H9 (cell line): ENCODE measurements around the gene SNRPB2. TPM values are rescaled to one million over a fixed set of nuclear protein-coding genes. Genes with fewer than 3 reads are reported as not detected.

Experiments used
- DNase-seq: peaks from one replicate; pipeline ENCODE4 v3.0.0-alpha.2; 2017
- H2AFZ ChIP-seq: one replicate; pipeline ENCODE4 v1.6.1; 2013; ENCODE audit warnings: mild to moderate bottlenecking, low read length, control low read depth, moderate library complexity
- H2AK5ac ChIP-seq: 2 replicates; pipeline ENCODE4 v1.6.1; 2013; ENCODE audit warnings: low read length, control low read depth, mixed read lengths; ENCODE audit not compliant: insufficient read length
- H2BK120ac ChIP-seq: one replicate; pipeline ENCODE4 v1.6.1; 2013; ENCODE audit warnings: low read depth, mild to moderate bottlenecking, low read length, control low read depth, inconsistent platforms; ENCODE audit not compliant: poor library complexity, severe bottlenecking
- H2BK12ac ChIP-seq: 2 replicates; pipeline ENCODE4 v1.6.1; 2013; ENCODE audit warnings: low read length, control low read depth, mixed read lengths, low read depth; ENCODE audit not compliant: insufficient read length
- H2BK15ac ChIP-seq: 2 replicates; pipeline ENCODE4 v1.6.1; 2013; ENCODE audit warnings: low read depth, low read length, control low read depth
- H2BK20ac ChIP-seq: one replicate; pipeline ENCODE4 v1.6.1; 2013; ENCODE audit warnings: low read depth, mild to moderate bottlenecking, low read length, control low read depth, inconsistent platforms; ENCODE audit not compliant: poor library complexity, severe bottlenecking
- H2BK5ac ChIP-seq: 2 replicates; pipeline ENCODE4 v1.6.1; 2013; ENCODE audit warnings: low read length, control low read depth, mixed read lengths; ENCODE audit not compliant: insufficient read length
- H3K14ac ChIP-seq: 2 replicates; pipeline ENCODE4 v1.6.1; 2013; ENCODE audit warnings: low read length, control low read depth; ENCODE audit not compliant: insufficient read depth
- H3K18ac ChIP-seq: 2 replicates; pipeline ENCODE4 v1.6.1; 2013; ENCODE audit warnings: low read depth, mild to moderate bottlenecking, mixed read lengths, low read length, control low read depth; ENCODE audit not compliant: insufficient read length
- H3K23ac ChIP-seq: 2 replicates; pipeline ENCODE4 v1.6.1; 2013; ENCODE audit warnings: low read length, control low read depth, mixed read lengths, low read depth; ENCODE audit not compliant: insufficient read length
- H3K23me2 ChIP-seq: 2 replicates; pipeline ENCODE4 v1.6.1; 2013; ENCODE audit warnings: low read depth, mild to moderate bottlenecking, mixed read lengths, low read length, control low read depth; ENCODE audit not compliant: insufficient read length, poor library complexity, severe bottlenecking
- H3K27ac ChIP-seq: 2 replicates; pipeline ENCODE4 v1.5.1; 2013; ENCODE audit warnings: low read length, control low read depth, mixed read lengths, low read depth; ENCODE audit not compliant: insufficient read length
- H3K27me3 ChIP-seq: 2 replicates; pipeline ENCODE4 v1.6.1; 2013; ENCODE audit warnings: low read length, control low read depth, inconsistent platforms; ENCODE audit not compliant: insufficient read depth
- H3K4ac ChIP-seq: 2 replicates; pipeline ENCODE4 v1.6.1; 2013; ENCODE audit warnings: low read depth, mild to moderate bottlenecking, control low read depth, inconsistent platforms, low read length, moderate library complexity
- H3K4me1 ChIP-seq: 2 replicates; pipeline ENCODE4 v1.6.1; 2013; ENCODE audit warnings: low read length, control low read depth, inconsistent platforms; ENCODE audit not compliant: insufficient read depth
- H3K4me2 ChIP-seq: 2 replicates; pipeline ENCODE4 v1.6.1; 2013; ENCODE audit warnings: low read length, control low read depth, mixed read lengths; ENCODE audit not compliant: insufficient read length, insufficient read depth
- H3K56ac ChIP-seq: 2 replicates; pipeline ENCODE4 v1.6.1; 2013; ENCODE audit warnings: low read depth, mild to moderate bottlenecking, mixed read lengths, low read length, control low read depth; ENCODE audit not compliant: insufficient read length
- H3K79me1 ChIP-seq: 2 replicates; pipeline ENCODE4 v1.6.1; 2013; ENCODE audit warnings: low read depth, mild to moderate bottlenecking, moderate library complexity, low read length, control low read depth, inconsistent platforms; ENCODE audit not compliant: insufficient read depth, poor library complexity, severe bottlenecking
- H3K79me2 ChIP-seq: 2 replicates; pipeline ENCODE4 v1.6.1; 2013; ENCODE audit warnings: low read length, control low read depth, inconsistent platforms; ENCODE audit not compliant: insufficient read depth
- H3K9ac ChIP-seq: 2 replicates; pipeline ENCODE4 v1.6.1; 2013; ENCODE audit warnings: low read length, control low read depth, mixed read lengths; ENCODE audit not compliant: insufficient read length; ENCODE audit errors: extremely low read depth
- H3K9me3 ChIP-seq: one replicate; pipeline ENCODE4 v1.6.1; 2013; ENCODE audit warnings: low read depth, low read length, inconsistent platforms; ENCODE audit not compliant: control insufficient read depth
- H3T11ph ChIP-seq: one replicate; pipeline ENCODE4 v1.6.1; 2013; ENCODE audit warnings: mild to moderate bottlenecking, low read length, control low read depth, inconsistent platforms
- H4K20me1 ChIP-seq: one replicate; pipeline ENCODE4 v1.6.1; 2013; ENCODE audit not compliant: control insufficient read depth, insufficient read length, insufficient read depth
- H4K5ac ChIP-seq: 2 replicates; pipeline ENCODE4 v1.6.1; 2013; ENCODE audit warnings: low read depth, mild to moderate bottlenecking, mixed read lengths, low read length, control low read depth; ENCODE audit not compliant: insufficient read length
- H4K8ac ChIP-seq: replicated peaks from 2 replicates; pipeline ENCODE4 v1.6.1; 2013; ENCODE audit warnings: low read length, control low read depth, mixed read lengths, low read depth; ENCODE audit not compliant: insufficient read length
- H4K91ac ChIP-seq: 2 replicates; pipeline ENCODE4 v1.6.1; 2013; ENCODE audit warnings: low read depth, mild to moderate bottlenecking, moderate library complexity, mixed read lengths, low read length, control low read depth; ENCODE audit not compliant: insufficient read length
- H3K27ac Mint-ChIP-seq, 3 experiments: 2 replicates in 2 of 3; 3 replicates in 1 of 3; pipeline ENCODE4 v1.8.0; 2020 to 2021; ENCODE audit warnings: mixed read lengths in 3 of 3, mild to moderate bottlenecking in 1 of 3, moderate library complexity in 1 of 3
- H3K27me3 Mint-ChIP-seq: 2 replicates; pipeline ENCODE4 v1.8.0; 2021; ENCODE audit warnings: low read depth, mild to moderate bottlenecking, moderate library complexity, mixed read lengths
- H3K36me3 Mint-ChIP-seq, 3 experiments: 2 replicates in 2 of 3; 3 replicates in 1 of 3; pipeline ENCODE4 v1.8.0; 2020 to 2021; ENCODE audit warnings: low read depth in 3 of 3, mixed read lengths in 3 of 3; ENCODE audit not compliant: insufficient read depth in 1 of 3
- H3K4me1 Mint-ChIP-seq, 2 experiments: 2 replicates each; pipeline ENCODE4 v1.8.0; 2020; ENCODE audit warnings: mixed read lengths in 2 of 2
- H3K4me3 Mint-ChIP-seq, 2 experiments: 2 replicates in 1 of 2; 3 replicates in 1 of 2; pipeline ENCODE4 v1.8.0; 2020 to 2021; ENCODE audit warnings: mild to moderate bottlenecking in 2 of 2, mixed read lengths in 2 of 2, moderate library complexity in 1 of 2
- H3K9me3 Mint-ChIP-seq, 2 experiments: 2 replicates in 1 of 2; 3 replicates in 1 of 2; pipeline ENCODE4 v1.8.0; 2020; ENCODE audit warnings: mild to moderate bottlenecking in 2 of 2, mixed read lengths in 2 of 2, moderate library complexity in 1 of 2
- WGBS: extraction: QIAGEN DNeasy Blood & Tissue Kit; methylation state at CpG from one replicate; pipeline ENCODE4 v1.1.7; 2013; ENCODE audit warnings: missing lambda C conversion rate, low lambda C conversion rate, mixed read lengths; ENCODE audit not compliant: insufficient read length; ENCODE audit errors: extremely low coverage; 5-methylcytosine and 5-hydroxymethylcytosine counted together
- total RNA-seq: library from RNA; stranded (reverse); gene quantifications from 2 replicates; pipeline ENCODE4 v1.2.1, GENCODE V29; 2021
- TF ChIP-seq, protein P1 (sequence below): fragments of 200-600 bp; sonication (generic); conservative IDR thresholded peaks from 3 replicates; pipeline ENCODE4 v1.8.0; 2021; ENCODE audit warnings: antibody characterized with exemption, mild to moderate bottlenecking

Gene SNRPB2
- total RNA-seq, 1 experiment from 2014 or later: 93.2 TPM

DNA sequence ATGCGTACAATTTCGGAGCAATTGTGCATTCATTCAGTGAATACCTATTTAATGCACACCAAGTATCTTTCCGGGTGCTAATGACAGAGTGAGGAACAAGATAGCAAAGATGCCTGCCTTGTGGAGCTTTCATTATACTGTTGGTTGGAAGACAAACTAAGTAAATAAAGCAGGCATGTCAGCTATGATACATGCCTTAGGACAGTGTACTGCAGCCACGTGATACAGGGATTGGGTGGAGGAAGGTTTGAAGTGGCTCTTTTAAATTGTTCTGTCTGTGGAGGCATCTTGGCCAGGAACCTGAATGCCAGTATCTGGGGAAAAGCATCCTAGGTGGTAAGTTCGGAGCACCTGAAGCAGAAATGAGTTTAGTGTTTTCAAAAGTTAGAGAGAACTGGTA is 15.4 kb downstream of the SNRPB2 start:
- H3K18ac ChIP-seq: no peak overlapping the region

More for the DNA sequence above, 15.4 kb downstream of the SNRPB2 start:
- Histone ChIP-seq H2BK5ac (no peak overlapping the region), H3K23me2 (no peaks in the 10 kb centered on the region), H3K27me3 (no peaks in the 10 kb centered on the region), H2BK20ac (no peak overlapping the region), H3K79me2 (no peaks in the 10 kb centered on the region), H3K79me1 (no peaks in the 10 kb centered on the region), H2BK15ac (no peak overlapping the region), H3K56ac (no peak overlapping the region), H3K4ac (no peak overlapping the region), H2AK5ac (no peak overlapping the region), H3K4me1 (no peaks in the 10 kb centered on the region), H3K9ac (no peak overlapping the region), H3K27ac (no peak overlapping the region), H3K23ac (no peak overlapping the region), H4K20me1 (no peaks in the 10 kb centered on the region), H3K14ac (no peak overlapping the region), H4K8ac (no peak overlapping the region), H3K9me3 (no peaks in the 10 kb centered on the region), H3T11ph (no peak overlapping the region), H4K91ac (no peak overlapping the region), H2AFZ (no peak overlapping the region), H2BK120ac (no peak overlapping the region), H2BK12ac (no peak overlapping the region), H4K5ac (no peak overlapping the region), H3K4me2 (no peak overlapping the region)
- no CpG with 5 or more reads among the region's 5 CpGs for WGBS
- Mint-ChIP-seq H3K4me1 (no peaks in the 10 kb centered on the region; a peak in 1 of 4 replicates), H3K4me3 (no peak overlapping the region), H3K27me3 (no peaks in the 10 kb centered on the region; the same call in 1 of the 2 replicates), H3K9me3 (no peaks in the 10 kb centered on the region; a peak in 1 of 5 replicates), H3K27ac (no peak overlapping the region), H3K36me3 (peaks cover 4 to 13% (median 11%) of the 10 kb centered on the region in 3 experiments; a peak in 6 of 7 replicates)
- TF ChIP-seq, protein P1, sequence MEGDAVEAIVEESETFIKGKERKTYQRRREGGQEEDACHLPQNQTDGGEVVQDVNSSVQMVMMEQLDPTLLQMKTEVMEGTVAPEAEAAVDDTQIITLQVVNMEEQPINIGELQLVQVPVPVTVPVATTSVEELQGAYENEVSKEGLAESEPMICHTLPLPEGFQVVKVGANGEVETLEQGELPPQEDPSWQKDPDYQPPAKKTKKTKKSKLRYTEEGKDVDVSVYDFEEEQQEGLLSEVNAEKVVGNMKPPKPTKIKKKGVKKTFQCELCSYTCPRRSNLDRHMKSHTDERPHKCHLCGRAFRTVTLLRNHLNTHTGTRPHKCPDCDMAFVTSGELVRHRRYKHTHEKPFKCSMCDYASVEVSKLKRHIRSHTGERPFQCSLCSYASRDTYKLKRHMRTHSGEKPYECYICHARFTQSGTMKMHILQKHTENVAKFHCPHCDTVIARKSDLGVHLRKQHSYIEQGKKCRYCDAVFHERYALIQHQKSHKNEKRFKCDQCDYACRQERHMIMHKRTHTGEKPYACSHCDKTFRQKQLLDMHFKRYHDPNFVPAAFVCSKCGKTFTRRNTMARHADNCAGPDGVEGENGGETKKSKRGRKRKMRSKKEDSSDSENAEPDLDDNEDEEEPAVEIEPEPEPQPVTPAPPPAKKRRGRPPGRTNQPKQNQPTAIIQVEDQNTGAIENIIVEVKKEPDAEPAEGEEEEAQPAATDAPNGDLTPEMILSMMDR: no peak
- DNase-seq: no peak
